GM18499 (cell line): ENCODE results near the gene POU5F1.
"Not testable (repeated sequence)": the region's sequence is repeated elsewhere in the genome, so short reads cannot be mapped to it uniquely, and the experiment has no call there.

Experiments
- ATAC-seq: cut with Tn5 transposase; IDR thresholded peaks from one replicate; pipeline ENCODE4 v1.9.1; 2021; ENCODE audit warnings: moderate number of reproducible peaks; ENCODE audit not compliant: insufficient read depth, unreplicated experiment

The POU5F1 gene

GRCh38 chr6:31169123-31169857 lies 1.2 kb downstream of the POU5F1 start:
- no peak for ATAC-seq

- no peak for ATAC-seq
These were observed 1.9 kb downstream of the POU5F1 start for GRCh38 chr6:31168606-31169005.

- no peak for ATAC-seq
These were observed 4.5 kb downstream of the POU5F1 start for GRCh38 chr6:31165986-31166385.

GRCh38 chr6:31165064-31165832 lies 5.2 kb downstream of the POU5F1 start:
- ATAC-seq = not testable (repeated sequence)

GRCh38 chr6:31164475-31165063 lies 5.9 kb downstream of the POU5F1 start:
- not testable (repeated sequence) for ATAC-seq

GRCh38 chr6:31163922-31164321 lies 6.6 kb downstream of the POU5F1 start:
- no peak for ATAC-seq

GRCh38 chr6:31162463-31163165 lies 7.9 kb downstream of the POU5F1 start:
- ATAC-seq = no peak

- no peak for ATAC-seq
These were observed 9.0 kb downstream of the POU5F1 start for GRCh38 chr6:31161216-31162126.

GRCh38 chr6:31158863-31159855 lies 11.3 kb downstream of the POU5F1 start:
- no peak for ATAC-seq

GRCh38 chr6:31158140-31158862 lies 12.2 kb downstream of the POU5F1 start, which contains the start of gene TCF19:
TCF19 (plus strand) TSS chr6:31158589; CDS start chr6:31159470, 881 bp downstream.
- ATAC-seq = peak; percentile 80

GRCh38 chr6:31157513-31158139 lies 12.9 kb downstream of the POU5F1 start, which contains the start of gene CCHCR1:
CCHCR1 (minus strand) TSS chr6:31157802; CDS start chr6:31157600, 202 bp downstream.
- no peak for ATAC-seq

GRCh38 chr6:31156641-31157040 lies 13.8 kb downstream of the POU5F1 start:
- ATAC-seq = no peak

- no peak for ATAC-seq
These were observed 16.0 kb downstream of the POU5F1 start for GRCh38 chr6:31154436-31154835.

GRCh38 chr6:31152781-31153180 lies 17.7 kb downstream of the POU5F1 start:
- ATAC-seq = no peak

- no peak for ATAC-seq
These were observed 20.5 kb downstream of the POU5F1 start for GRCh38 chr6:31149827-31150447.

GRCh38 chr6:31145386-31145785 lies 25.1 kb downstream of the POU5F1 start:
- ATAC-seq = no peak

GRCh38 chr6:31144970-31145340 lies 25.5 kb downstream of the POU5F1 start:
- no peak for ATAC-seq
